ENCODE data around the gene EIF1AD. TPM values are rescaled to one million over a fixed set of nuclear protein-coding genes. Genes with fewer than 3 reads are reported as not detected.
A peak's percentile ranks its signal among the peaks of the same experiment; 100 is the strongest.

The EIF1AD gene
- total RNA-seq, 1 experiment from 2014 or later, result 77.0 TPM

DNA sequence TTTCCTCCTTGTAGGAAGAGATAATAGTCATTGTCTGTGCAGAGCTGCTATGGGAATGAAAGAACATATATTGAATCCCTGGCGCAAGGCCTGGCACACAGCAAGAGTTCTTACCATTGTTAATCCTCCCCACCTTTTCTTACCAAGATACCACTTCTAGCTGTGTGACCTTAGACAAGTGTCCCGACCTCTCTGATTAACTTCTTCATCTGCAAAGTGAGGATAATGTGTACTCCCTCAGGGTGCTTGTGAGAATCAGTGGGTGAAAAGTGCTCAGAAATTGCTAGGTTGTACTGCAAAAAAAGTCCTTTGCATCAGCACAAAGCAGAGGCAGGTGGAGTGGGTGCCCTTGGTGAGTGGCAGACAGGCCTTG, 6.1 kb upstream of the EIF1AD start:
- peaks cover 9% of the 10 kb centered on the region for H3F3A ChIP-seq (ENCODE audit: low read length, unreplicated experiment)
- no peak overlapping the region for H3K4me3 ChIP-seq (ENCODE audit: low read length)
- TF ChIP-seq, protein P1, sequence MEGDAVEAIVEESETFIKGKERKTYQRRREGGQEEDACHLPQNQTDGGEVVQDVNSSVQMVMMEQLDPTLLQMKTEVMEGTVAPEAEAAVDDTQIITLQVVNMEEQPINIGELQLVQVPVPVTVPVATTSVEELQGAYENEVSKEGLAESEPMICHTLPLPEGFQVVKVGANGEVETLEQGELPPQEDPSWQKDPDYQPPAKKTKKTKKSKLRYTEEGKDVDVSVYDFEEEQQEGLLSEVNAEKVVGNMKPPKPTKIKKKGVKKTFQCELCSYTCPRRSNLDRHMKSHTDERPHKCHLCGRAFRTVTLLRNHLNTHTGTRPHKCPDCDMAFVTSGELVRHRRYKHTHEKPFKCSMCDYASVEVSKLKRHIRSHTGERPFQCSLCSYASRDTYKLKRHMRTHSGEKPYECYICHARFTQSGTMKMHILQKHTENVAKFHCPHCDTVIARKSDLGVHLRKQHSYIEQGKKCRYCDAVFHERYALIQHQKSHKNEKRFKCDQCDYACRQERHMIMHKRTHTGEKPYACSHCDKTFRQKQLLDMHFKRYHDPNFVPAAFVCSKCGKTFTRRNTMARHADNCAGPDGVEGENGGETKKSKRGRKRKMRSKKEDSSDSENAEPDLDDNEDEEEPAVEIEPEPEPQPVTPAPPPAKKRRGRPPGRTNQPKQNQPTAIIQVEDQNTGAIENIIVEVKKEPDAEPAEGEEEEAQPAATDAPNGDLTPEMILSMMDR (conservative IDR thresholded peaks at IDR 0.05; ENCODE audit: low read depth, low read length), result no peak
- TF ChIP-seq EZH2phosphoT487 (IDR thresholded peaks at IDR 0.05; ENCODE audit: borderline replicate concordance, low read length) (no peak), EZH2 (IDR thresholded peaks at IDR 0.05; ENCODE audit: low read length, unreplicated experiment) (no peak)
- no peaks in the 10 kb centered on the region for H3K9me3 ChIP-seq (ENCODE audit: low read length)
- ATAC-seq (no peak), DNase-seq (no peak)
- no peak overlapping the region for H3K4me2 ChIP-seq (ENCODE audit: low read length)
- no peaks in the 10 kb centered on the region for H3K9me2 ChIP-seq (replicated peaks; ENCODE audit: low read length)
- H3K9ac ChIP-seq (ENCODE audit: low read length), result no peak overlapping the region
- H3K79me2 ChIP-seq (ENCODE audit: low read length), result peaks cover 16% of the 10 kb centered on the region
- no TSS peak for BruUV-seq (replicated peaks)
- H3K36me3 ChIP-seq (ENCODE audit: low read depth, low read length), result peaks cover 15% of the 10 kb centered on the region; the same call in 1 of the 2 replicates
- peaks cover 36% of the 10 kb centered on the region for H3K4me1 ChIP-seq (ENCODE audit: insufficient read depth, low read length)
- no peak overlapping the region for H3K27ac ChIP-seq (ENCODE audit: low read length)
- no peaks in the 10 kb centered on the region for H4K20me1 ChIP-seq (ENCODE audit: low read length)
- no peaks in the 10 kb centered on the region for H3K27me3 ChIP-seq (ENCODE audit: low read length)
- intact Hi-C loops (cut with micrococcal nuclease), result no loop called here
- CTCF ChIA-PET, result no interaction called here
- H2AFZ ChIP-seq (ENCODE audit: low read length), result no peak overlapping the region
- POLR2A ChIA-PET (ENCODE audit: unreplicated experiment), result no interaction called here

DNA sequence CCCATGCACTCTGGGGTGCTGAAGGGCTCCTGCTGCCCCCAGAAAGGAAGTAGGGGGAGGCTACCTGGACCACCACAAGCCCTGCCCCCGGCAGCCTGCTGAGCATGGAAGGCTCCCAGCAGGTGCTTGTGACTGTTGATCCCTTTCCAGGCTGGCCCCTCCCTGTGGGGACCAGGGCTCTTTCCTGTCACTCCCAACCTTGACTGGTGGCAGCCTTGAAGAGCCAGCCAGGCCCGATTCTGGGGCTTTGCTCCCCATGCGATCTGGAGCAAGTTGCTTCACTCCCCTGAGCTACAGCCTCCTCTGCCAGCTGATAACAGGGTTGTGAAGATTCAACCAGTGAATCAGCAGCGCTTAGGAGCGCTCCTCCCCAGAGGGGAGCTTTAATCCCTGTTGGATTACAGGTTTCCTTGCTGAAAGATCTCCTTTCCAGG, 5.3 kb upstream of the EIF1AD start:
- H3K27ac ChIP-seq (ENCODE audit: low read length), result no peak overlapping the region

GRCh38 chr11:66006891-66007176, 4.9 kb upstream of the EIF1AD start:
- peaks cover 25% of the 10 kb centered on the region for H3K4me1 ChIP-seq (ENCODE audit: insufficient read depth, low read length)
- TF ChIP-seq EZH2 (IDR thresholded peaks at IDR 0.05; ENCODE audit: low read length, unreplicated experiment), result no peak
- no peak for TF ChIP-seq EZH2phosphoT487 (IDR thresholded peaks at IDR 0.05; ENCODE audit: borderline replicate concordance, low read length)
- no peak overlapping the region for H3K9ac ChIP-seq (ENCODE audit: low read length)
- peak; percentile 18 for DNase-seq
- H3K9me2 ChIP-seq (replicated peaks; ENCODE audit: low read length), result no peaks in the 10 kb centered on the region
- H3K9me3 ChIP-seq (ENCODE audit: low read length), result no peaks in the 10 kb centered on the region
- no peak overlapping the region for H3K4me3 ChIP-seq (ENCODE audit: low read length)
- CTCF ChIA-PET, result no interaction called here
- H3K4me2 ChIP-seq (ENCODE audit: low read length), result no peak overlapping the region
- H3K27ac ChIP-seq (ENCODE audit: low read length), result no peak overlapping the region
- peaks cover 15% of the 10 kb centered on the region; the same call in 1 of the 2 replicates for H3K36me3 ChIP-seq (ENCODE audit: low read depth, low read length)
- peaks cover 22% of the 10 kb centered on the region for H3K79me2 ChIP-seq (ENCODE audit: low read length)
- H3K27me3 ChIP-seq (ENCODE audit: low read length), result no peaks in the 10 kb centered on the region
- H2AFZ ChIP-seq (ENCODE audit: low read length), result no peak overlapping the region
- peaks cover 9% of the 10 kb centered on the region for H3F3A ChIP-seq (ENCODE audit: low read length, unreplicated experiment)
- POLR2A ChIA-PET (ENCODE audit: unreplicated experiment), result no interaction called here
- BruUV-seq (replicated peaks), result no TSS peak
- intact Hi-C loops (cut with micrococcal nuclease), result no loop called here
- no peaks in the 10 kb centered on the region for H4K20me1 ChIP-seq (ENCODE audit: low read length)
- no peak for ATAC-seq

More for the DNA sequence above, 5.3 kb upstream of the EIF1AD start:
- H3K27me3 ChIP-seq (ENCODE audit: low read length), result no peaks in the 10 kb centered on the region
- ATAC-seq (no peak), DNase-seq (no peak)
- H2AFZ ChIP-seq (ENCODE audit: low read length), result no peak overlapping the region
- BruUV-seq (replicated peaks), result no TSS peak
- H3K36me3 ChIP-seq (ENCODE audit: low read depth, low read length), result peaks cover 15% of the 10 kb centered on the region; the same call in 1 of the 2 replicates
- no peaks in the 10 kb centered on the region for H3K9me3 ChIP-seq (ENCODE audit: low read length)
- ChIA-PET CTCF (no interaction called here), POLR2A (ENCODE audit: unreplicated experiment) (no interaction called here)
- TF ChIP-seq EZH2 (IDR thresholded peaks at IDR 0.05; ENCODE audit: low read length, unreplicated experiment) (no peak), EZH2phosphoT487 (IDR thresholded peaks at IDR 0.05; ENCODE audit: borderline replicate concordance, low read length) (no peak)
- TF ChIP-seq, protein P1 (conservative IDR thresholded peaks at IDR 0.05; ENCODE audit: low read depth, low read length), result no peak
- peaks cover 21% of the 10 kb centered on the region for H3K79me2 ChIP-seq (ENCODE audit: low read length)
- intact Hi-C loops (cut with micrococcal nuclease), result no loop called here
- H3K9me2 ChIP-seq (replicated peaks; ENCODE audit: low read length), result no peaks in the 10 kb centered on the region
- H3K4me2 ChIP-seq (ENCODE audit: low read length), result no peak overlapping the region
- peaks cover 29% of the 10 kb centered on the region for H3K4me1 ChIP-seq (ENCODE audit: insufficient read depth, low read length)
- peaks cover 9% of the 10 kb centered on the region for H3F3A ChIP-seq (ENCODE audit: low read length, unreplicated experiment)
- no peaks in the 10 kb centered on the region for H4K20me1 ChIP-seq (ENCODE audit: low read length)
- no peak overlapping the region for H3K9ac ChIP-seq (ENCODE audit: low read length)
- no peak overlapping the region for H3K4me3 ChIP-seq (ENCODE audit: low read length)
